CD4-positive, alpha-beta T cell treated with Interferon alpha-2 for 1 hour (primary cell): ENCODE results near the gene CAPN11.
"Not testable (repeated sequence)": the region's sequence is repeated elsewhere in the genome, so short reads cannot be mapped to it uniquely, and the experiment has no call there.

Experiments
- DNase-seq, 2 donors: peaks; one replicate each; pipeline ENCODE4 v3.0.0-alpha.2; 2020 to 2022

CAPN11 gene

DNA sequence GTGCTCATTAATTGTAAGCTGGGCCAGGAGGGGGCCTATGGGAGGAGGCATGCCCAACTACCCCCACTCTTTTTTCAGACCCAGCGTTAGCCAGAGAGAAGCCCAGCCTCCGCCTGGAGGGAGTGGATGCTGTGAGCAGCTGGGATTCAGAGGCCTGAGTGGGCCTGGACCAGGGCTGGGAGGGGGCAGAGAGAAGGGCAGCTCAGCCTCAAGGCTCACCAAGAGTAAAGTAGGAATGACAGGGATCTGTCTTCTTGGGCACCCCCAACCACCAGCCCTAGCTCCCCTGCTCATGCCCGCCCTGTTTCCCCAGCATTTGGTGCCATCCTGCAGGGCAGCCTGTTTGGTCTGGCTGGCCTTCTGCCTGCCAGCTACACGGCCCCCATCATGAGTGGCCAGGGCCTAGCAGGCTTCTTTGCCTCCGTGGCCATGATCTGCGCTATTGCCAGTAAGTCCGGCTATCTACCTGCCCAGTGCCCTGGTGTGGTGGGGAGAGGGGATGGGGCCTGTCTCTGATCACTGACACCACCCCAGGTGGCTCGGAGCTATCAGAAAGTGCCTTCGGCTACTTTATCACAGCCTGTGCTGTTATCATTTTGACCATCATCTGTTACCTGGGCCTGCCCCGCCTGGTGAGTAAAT, 71.5 kb downstream of the CAPN11 start:
- DNase-seq, result no peak

DNA sequence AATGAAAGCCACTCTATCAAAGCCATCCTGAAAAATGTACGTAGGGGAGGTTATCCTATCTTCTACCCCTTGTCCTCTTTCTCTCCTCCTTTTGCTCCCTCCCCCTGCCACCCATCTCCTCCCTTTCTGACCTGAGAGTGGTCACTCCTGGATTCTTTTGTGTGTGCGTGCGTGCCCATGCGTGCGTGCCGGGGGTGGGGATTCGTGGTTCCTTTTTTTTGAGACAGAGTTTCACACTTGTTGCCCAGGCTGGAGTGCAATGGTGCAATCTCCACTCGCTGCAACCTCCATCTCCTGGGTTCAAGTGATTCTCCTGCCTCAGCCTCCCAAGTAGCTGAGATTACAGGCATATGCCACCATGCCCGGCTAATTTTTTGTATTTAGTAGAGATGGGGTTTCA, 72.8 kb downstream of the CAPN11 start:
- DNase-seq, result not testable (repeated sequence)

DNA sequence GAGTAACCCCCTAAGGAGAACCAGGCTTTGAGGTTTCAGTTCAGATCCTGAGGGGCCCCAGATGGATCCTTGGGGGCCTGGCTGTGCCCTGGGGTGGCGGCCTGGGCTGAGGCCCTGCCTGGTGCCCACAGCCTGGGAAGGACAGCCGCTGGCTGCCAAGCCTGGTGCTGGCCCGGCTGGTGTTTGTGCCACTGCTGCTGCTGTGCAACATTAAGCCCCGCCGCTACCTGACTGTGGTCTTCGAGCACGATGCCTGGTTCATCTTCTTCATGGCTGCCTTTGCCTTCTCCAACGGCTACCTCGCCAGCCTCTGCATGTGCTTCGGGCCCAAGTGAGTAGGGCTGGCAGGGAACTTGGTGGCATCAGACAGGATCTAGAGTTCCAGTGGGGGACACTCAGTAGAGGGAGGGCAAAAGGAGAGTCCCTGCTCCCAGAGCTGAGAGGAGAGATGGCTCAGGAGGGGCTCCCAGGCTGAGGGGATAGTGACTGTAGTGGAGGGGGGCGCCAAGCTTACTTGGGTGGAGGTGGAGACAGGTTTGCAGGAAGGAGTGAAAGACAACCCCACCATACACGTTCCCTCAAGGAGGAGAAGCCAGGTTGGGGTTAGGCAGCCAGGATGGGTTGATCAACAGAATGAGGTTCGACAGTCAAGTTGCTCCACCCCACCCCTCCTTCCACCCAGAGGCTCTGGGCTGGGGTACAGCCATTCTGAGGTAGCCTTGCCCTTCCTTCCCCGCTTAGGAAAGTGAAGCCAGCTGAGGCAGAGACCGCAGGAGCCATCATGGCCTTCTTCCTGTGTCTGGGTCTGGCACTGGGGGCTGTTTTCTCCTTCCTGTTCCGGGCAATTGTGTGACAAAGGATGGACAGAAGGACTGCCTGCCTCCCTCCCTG, 74.3 kb downstream of the CAPN11 start:
- no peak for DNase-seq

DNA sequence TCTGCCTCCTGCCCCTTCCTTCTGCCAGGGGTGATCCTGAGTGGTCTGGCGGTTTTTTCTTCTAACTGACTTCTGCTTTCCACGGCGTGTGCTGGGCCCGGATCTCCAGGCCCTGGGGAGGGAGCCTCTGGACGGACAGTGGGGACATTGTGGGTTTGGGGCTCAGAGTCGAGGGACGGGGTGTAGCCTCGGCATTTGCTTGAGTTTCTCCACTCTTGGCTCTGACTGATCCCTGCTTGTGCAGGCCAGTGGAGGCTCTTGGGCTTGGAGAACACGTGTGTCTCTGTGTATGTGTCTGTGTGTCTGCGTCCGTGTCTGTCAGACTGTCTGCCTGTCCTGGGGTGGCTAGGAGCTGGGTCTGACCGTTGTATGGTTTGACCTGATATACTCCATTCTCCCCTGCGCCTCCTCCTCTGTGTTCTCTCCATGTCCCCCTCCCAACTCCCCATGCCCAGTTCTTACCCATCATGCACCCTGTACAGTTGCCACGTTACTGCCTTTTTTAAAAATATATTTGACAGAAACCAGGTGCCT, 75.0 kb downstream of the CAPN11 start:
- DNase-seq, result no peak
